Measurements from ENCODE around the gene AVP. TPM values are rescaled to one million over a fixed set of nuclear protein-coding genes. Genes with fewer than 3 reads are reported as not detected.
A peak's percentile ranks its signal among the peaks of the same experiment; 100 is the strongest.

AVP gene
- total and polyA plus RNA-seq, 9 of the 15 experiments (the other 6 are each of a cell fraction or from before 2014, with no cell fraction given), result not detected

- no peak for TF ChIP-seq GTF3C2 (IDR thresholded peaks at IDR 0.05; ENCODE audit: borderline replicate concordance, extremely low read depth, insufficient read length)
- peak in 1 of 2 experiments; percentile 75; a peak in 2 of 4 replicates for TF ChIP-seq ZNF318 (IDR thresholded peaks at IDR 0.05; ENCODE audit: borderline replicate concordance in 1 of 2, low read depth in 1 of 2)
- no peak for TF ChIP-seq TCFL5 (CRISPR knock-in tag; conservative IDR thresholded peaks at IDR 0.05)
- TF ChIP-seq ZNF354B (CRISPR knock-in tag; IDR thresholded peaks at IDR 0.05), result no peak
- no peak for TF ChIP-seq ZNF3 (CRISPR knock-in tag; IDR thresholded peaks at IDR 0.05)
- peak; percentile 82 for TF ChIP-seq EP400 (IDR thresholded peaks at IDR 0.05)
- peak; percentile 76 for TF ChIP-seq EHMT2 (IDR thresholded peaks at IDR 0.05)
- 0 out of 2 replicates have a peak, but pooled peaks have one; percentile 56 for TF ChIP-seq HDAC2 (IDR thresholded peaks at IDR 0.05)
- peak; percentile 65 for TF ChIP-seq MTA2 (IDR thresholded peaks at IDR 0.05; ENCODE audit: low read depth)
- no peak for TF ChIP-seq ZFP30 (CRISPR knock-in tag; IDR thresholded peaks at IDR 0.05; ENCODE audit: borderline replicate concordance)
- TF ChIP-seq ZSCAN29 (IDR thresholded peaks at IDR 0.05), result no peak
Measured at GRCh38 chr20:3077618-3078134, 6.8 kb downstream of the AVP start (continued).

Measured in K562 (cell line).